Measurements from ENCODE around the gene HECTD4.

DNA sequence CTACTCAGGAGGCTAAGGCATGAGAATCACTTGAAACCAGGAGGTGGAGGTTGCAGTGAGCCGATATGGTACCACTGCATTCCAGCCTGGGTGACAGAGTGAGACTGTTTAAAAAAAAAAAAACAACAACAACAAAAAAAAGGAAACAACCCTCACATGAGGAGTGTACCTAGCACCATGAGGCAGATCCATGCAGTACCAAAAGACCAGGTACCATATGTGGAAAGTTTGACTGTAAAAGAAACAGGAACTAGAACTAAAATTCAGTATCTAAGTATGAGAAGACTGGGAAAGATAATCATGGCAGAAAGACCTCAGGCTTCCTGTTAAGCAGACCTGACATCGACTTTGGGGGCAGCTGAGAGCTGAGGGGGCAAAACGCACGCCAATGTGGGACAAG lies 201.8 kb downstream of the HECTD4 start:
- TF ChIP-seq CTCF (IDR thresholded peaks at IDR 0.05): no peak
- TF ChIP-seq POLR2A (IDR thresholded peaks at IDR 0.05): no peak
